ENCODE results near the gene CERS1.
"Not testable (repeated sequence)": the region's sequence is repeated elsewhere in the genome, so short reads cannot be mapped to it uniquely, and the experiment has no call there.

The CERS1 gene

DNA sequence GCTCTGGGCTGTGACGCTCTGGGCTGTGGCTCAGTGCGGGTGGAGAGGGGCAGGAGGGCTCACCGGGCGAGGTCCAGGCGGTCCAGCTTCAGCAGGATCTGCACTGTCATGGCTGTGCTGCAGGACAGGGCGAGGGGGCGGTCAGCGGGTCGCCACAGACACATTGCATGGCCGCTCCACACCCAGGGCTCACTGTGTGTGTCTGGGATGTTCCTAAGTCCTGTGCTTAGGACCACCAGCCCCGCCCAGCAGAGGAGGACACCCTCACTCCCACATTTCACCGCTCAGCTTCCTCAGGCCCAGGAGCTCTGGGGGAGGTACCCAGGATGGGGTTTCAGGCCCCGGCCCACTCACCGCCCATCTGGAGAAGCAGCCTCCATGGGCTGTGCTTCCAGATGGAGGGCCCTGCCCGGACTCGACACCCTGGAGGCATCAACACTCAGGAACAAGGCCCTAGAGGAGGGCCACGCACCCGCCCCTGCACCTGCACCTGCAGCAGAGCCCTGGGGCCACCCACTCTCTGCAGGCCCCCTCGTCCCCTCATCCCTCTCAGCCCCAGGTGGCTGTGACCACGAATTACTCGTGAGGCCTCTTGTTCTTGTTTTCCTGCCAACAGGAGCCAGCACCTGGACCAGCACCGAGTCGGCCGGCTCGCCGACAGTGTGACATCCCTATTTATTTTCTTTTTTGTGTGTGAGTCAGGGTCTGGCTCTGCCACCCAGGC is 9.7 kb upstream of the CERS1 start:
- H3K4me3 Mint-ChIP-seq, result no peak overlapping the region
- no peaks in the 10 kb centered on the region for H3K9me3 Mint-ChIP-seq (ENCODE audit: low read depth)
- H3K27me3 Mint-ChIP-seq, result no peaks in the 10 kb centered on the region
- no peaks in the 10 kb centered on the region for H3K4me1 Mint-ChIP-seq (ENCODE audit: low read depth)
- no peaks in the 10 kb centered on the region for H3K36me3 Mint-ChIP-seq
- H3K27ac Mint-ChIP-seq, result no peak overlapping the region

- no peak overlapping the region for H3K4me3 Mint-ChIP-seq
- no peaks in the 10 kb centered on the region for H3K9me3 Mint-ChIP-seq (ENCODE audit: low read depth)
- H3K4me1 Mint-ChIP-seq (ENCODE audit: low read depth), result no peaks in the 10 kb centered on the region
- no peaks in the 10 kb centered on the region for H3K27me3 Mint-ChIP-seq
- no peak overlapping the region for H3K27ac Mint-ChIP-seq
- H3K36me3 Mint-ChIP-seq, result no peaks in the 10 kb centered on the region
These were observed 9.1 kb upstream of the CERS1 start for GRCh38 chr19:18905058-18905456.

- Mint-ChIP-seq H3K9me3 (ENCODE audit: low read depth) (no peaks in the 10 kb centered on the region), H3K4me1 (ENCODE audit: low read depth) (no peaks in the 10 kb centered on the region), H3K27ac (no peak overlapping the region), H3K27me3 (no peaks in the 10 kb centered on the region), H3K4me3 (no peak overlapping the region), H3K36me3 (no peaks in the 10 kb centered on the region)
These were observed 8.5 kb upstream of the CERS1 start for GRCh38 chr19:18904334-18905057.

- Mint-ChIP-seq H3K9me3 (ENCODE audit: low read depth) (no peaks in the 10 kb centered on the region), H3K4me1 (ENCODE audit: low read depth) (no peaks in the 10 kb centered on the region)
These were observed 7.4 kb upstream of the CERS1 start for GRCh38 chr19:18903156-18904037.

DNA sequence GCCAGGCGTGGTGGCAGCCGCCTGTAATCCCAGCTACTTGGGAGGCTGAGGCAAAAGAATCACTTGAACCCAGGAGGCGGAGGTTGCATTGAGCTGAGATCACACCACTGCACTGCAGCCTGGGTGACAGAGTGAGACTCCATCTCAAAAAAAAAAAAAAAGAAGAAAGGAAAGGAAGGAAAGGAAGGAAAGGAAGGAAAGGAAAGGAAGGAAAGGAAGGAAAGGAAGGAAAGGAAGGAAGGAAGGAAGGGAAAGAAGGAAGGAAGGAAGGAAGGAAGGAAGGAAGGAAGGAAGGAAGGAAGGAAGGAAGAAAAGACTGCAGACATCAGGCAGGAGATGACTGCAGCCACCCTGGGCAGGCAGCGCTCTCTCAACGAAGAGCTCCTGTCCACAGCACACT is 6.6 kb upstream of the CERS1 start:
- not testable (repeated sequence) for H3K4me3 Mint-ChIP-seq; H3K9me3 Mint-ChIP-seq (ENCODE audit: low read depth); H3K36me3 Mint-ChIP-seq; H3K4me1 Mint-ChIP-seq (ENCODE audit: low read depth); H3K27ac Mint-ChIP-seq; H3K27me3 Mint-ChIP-seq

More at GRCh38 chr19:18903156-18904037, 7.4 kb upstream of the CERS1 start:
- Mint-ChIP-seq H3K27me3 (no peaks in the 10 kb centered on the region), H3K4me3 (no peak overlapping the region), H3K36me3 (no peaks in the 10 kb centered on the region), H3K27ac (no peak overlapping the region)

GRCh38 chr19:18901491-18901890 is 5.5 kb upstream of the CERS1 start:
- Mint-ChIP-seq H3K36me3 (peaks cover 3% of the 10 kb centered on the region), H3K4me1 (ENCODE audit: low read depth) (peaks cover 7% of the 10 kb centered on the region), H3K4me3 (no peak overlapping the region), H3K27me3 (peaks cover 6% of the 10 kb centered on the region), H3K27ac (no peak overlapping the region), H3K9me3 (ENCODE audit: low read depth) (no peaks in the 10 kb centered on the region)

DNA sequence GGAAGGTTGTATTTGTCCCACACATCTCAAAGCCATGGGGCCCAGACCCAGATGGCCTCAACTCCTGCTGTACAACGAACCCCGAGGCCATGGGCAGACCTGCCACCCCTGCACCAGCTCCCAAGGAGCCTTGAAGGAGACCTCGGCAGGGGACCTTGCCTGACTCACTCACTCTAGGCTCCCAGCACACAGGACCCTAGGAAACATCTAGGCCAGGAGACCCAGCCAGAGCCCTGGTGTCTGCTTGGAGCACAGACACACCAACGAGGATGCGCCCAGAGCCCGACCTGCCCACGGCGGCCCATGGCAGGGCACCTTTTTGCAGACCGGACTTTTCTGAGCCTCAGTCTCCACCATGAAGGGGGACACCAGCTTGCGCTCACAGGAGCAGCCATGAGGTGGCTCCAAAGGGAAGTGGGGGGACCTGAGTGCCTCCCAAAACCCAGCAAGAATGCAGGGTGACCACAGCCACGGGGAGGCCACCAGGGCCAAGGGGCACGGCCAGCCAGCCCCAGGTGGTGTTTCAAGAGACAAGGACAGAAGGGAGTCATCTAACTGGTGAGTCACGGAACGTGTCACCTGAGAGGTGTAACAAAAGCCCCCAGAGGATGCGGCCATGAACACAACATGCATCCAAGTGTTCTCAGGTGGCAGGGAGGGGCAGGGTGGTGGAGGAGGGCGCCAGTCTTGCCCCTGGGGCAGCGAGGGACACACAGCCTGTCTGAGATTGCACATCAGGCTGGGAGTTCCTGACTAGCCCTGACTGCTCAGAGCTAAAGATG is 4.9 kb upstream of the CERS1 start:
- no peak overlapping the region for H3K27ac Mint-ChIP-seq
- peaks cover 3% of the 10 kb centered on the region for H3K36me3 Mint-ChIP-seq
- H3K4me1 Mint-ChIP-seq (ENCODE audit: low read depth), result peaks cover 8% of the 10 kb centered on the region
- H3K9me3 Mint-ChIP-seq (ENCODE audit: low read depth), result no peaks in the 10 kb centered on the region
- no peak overlapping the region for H3K4me3 Mint-ChIP-seq
- H3K27me3 Mint-ChIP-seq, result peaks cover 8% of the 10 kb centered on the region

GRCh38 chr19:18899624-18900560 is 3.9 kb upstream of the CERS1 start:
- no peak overlapping the region for H3K4me3 Mint-ChIP-seq
- peaks cover 9% of the 10 kb centered on the region for H3K4me1 Mint-ChIP-seq (ENCODE audit: low read depth)
- peaks cover 8% of the 10 kb centered on the region for H3K27me3 Mint-ChIP-seq
- H3K9me3 Mint-ChIP-seq (ENCODE audit: low read depth), result no peaks in the 10 kb centered on the region
- H3K27ac Mint-ChIP-seq, result no peak overlapping the region
- H3K36me3 Mint-ChIP-seq, result peaks cover 3% of the 10 kb centered on the region

- H3K27ac Mint-ChIP-seq, result no peak overlapping the region
- H3K36me3 Mint-ChIP-seq, result peaks cover 3% of the 10 kb centered on the region
- peaks cover 8% of the 10 kb centered on the region for H3K27me3 Mint-ChIP-seq
- no peaks in the 10 kb centered on the region for H3K9me3 Mint-ChIP-seq (ENCODE audit: low read depth)
- H3K4me1 Mint-ChIP-seq (ENCODE audit: low read depth), result peaks cover 10% of the 10 kb centered on the region
- H3K4me3 Mint-ChIP-seq, result no peak overlapping the region
These were observed 2.9 kb upstream of the CERS1 start for GRCh38 chr19:18898607-18899408.

DNA sequence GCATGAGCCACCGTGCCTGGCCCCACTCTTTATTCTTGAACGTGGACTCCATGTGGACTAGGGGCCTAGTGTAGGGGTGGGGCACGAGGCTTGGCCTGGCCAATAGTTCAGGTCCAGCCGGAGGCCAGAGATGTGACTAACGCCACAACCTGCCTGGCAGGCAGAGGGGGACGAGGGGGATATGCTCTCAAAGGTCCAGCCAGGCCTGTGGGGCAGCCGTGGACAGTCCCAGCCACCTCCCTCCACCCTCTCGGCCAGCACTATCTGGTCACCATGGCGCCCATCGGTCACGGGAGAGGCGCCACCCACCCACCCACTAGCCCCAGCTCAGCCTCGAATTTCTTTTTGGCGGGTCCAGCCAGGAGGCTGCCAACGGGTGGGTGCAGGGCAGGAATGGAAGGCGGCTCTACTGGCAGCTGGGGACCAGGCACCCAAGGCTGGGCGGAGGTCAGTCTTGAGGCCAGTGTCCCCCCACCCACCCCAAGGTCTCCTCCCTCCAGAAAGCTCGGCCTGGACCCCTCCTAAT is 2.2 kb upstream of the CERS1 start:
- Mint-ChIP-seq H3K9me3 (ENCODE audit: low read depth) (no peaks in the 10 kb centered on the region), H3K4me3 (no peak overlapping the region), H3K27me3 (peaks cover 8% of the 10 kb centered on the region), H3K4me1 (ENCODE audit: low read depth) (peaks cover 10% of the 10 kb centered on the region), H3K36me3 (peaks cover 3% of the 10 kb centered on the region), H3K27ac (no peak overlapping the region)

- H3K9me3 Mint-ChIP-seq (ENCODE audit: low read depth), result no peaks in the 10 kb centered on the region
- peak overlapping the region; percentile 84 for H3K4me3 Mint-ChIP-seq
- no peak overlapping the region for H3K27ac Mint-ChIP-seq
- H3K27me3 Mint-ChIP-seq, result peaks cover 10% of the 10 kb centered on the region
- H3K4me1 Mint-ChIP-seq (ENCODE audit: low read depth), result peaks cover 10% of the 10 kb centered on the region
- H3K36me3 Mint-ChIP-seq, result peaks cover 3% of the 10 kb centered on the region
These were observed 1.4 kb upstream of the CERS1 start for GRCh38 chr19:18897094-18898029.

- H3K4me1 Mint-ChIP-seq (ENCODE audit: low read depth), result peaks cover 10% of the 10 kb centered on the region
- H3K27me3 Mint-ChIP-seq, result peaks cover 10% of the 10 kb centered on the region
- no peaks in the 10 kb centered on the region for H3K9me3 Mint-ChIP-seq (ENCODE audit: low read depth)
- H3K27ac Mint-ChIP-seq, result no peak overlapping the region
- peak overlapping the region; percentile 84 for H3K4me3 Mint-ChIP-seq
- peaks cover 3% of the 10 kb centered on the region for H3K36me3 Mint-ChIP-seq
These were observed 473 bp upstream of the CERS1 start for GRCh38 chr19:18896421-18896841.

Data from activated naive CD8-positive, alpha-beta T cell (primary cell).